Heart right ventricle (tissue), 16 donors: ENCODE data around the gene ERVH48-1. TPM values are rescaled to one million over a fixed set of nuclear protein-coding genes. Genes with fewer than 3 reads are reported as not detected.
"Not testable (repeated sequence)": the region's sequence is repeated elsewhere in the genome, so short reads cannot be mapped to it uniquely, and the experiment has no call there.

Source experiments
- ATAC-seq, 8 donors: fragments of 200-7000 bp; cut with Tn5 transposase; one replicate each; pipeline ENCODE4 v1.9.1; 2020; ENCODE audit warnings: mild to moderate bottlenecking in 8 of 8, moderate library complexity in 8 of 8, moderate number of reproducible peaks in 1 of 8
- DNase-seq, 2 donors: peaks; one replicate each; pipeline ENCODE4 v3.0.0-alpha.2; 2020
- H3K27ac ChIP-seq, 10 donors: fragments of 200-600 bp; sonication (generic) in 2 of 10; one replicate each; pipeline versions ENCODE4 v1.5.0 to v1.8.0; 2020 to 2022; ENCODE audit warnings: mild to moderate bottlenecking in 3 of 10
- H3K27me3 ChIP-seq, 7 donors: fragments of 200-600 bp; one replicate each; pipeline ENCODE4 v1.8.0; 2021 to 2022; ENCODE audit warnings: mild to moderate bottlenecking in 2 of 7
- H3K36me3 ChIP-seq, 9 donors: fragments of 200-600 bp; sonication (generic) in 1 of 9; one replicate each; pipeline versions ENCODE4 v1.5.0 to v1.8.0; 2020 to 2022; ENCODE audit warnings: mild to moderate bottlenecking in 2 of 9
- H3K4me1 ChIP-seq, 9 donors: fragments of 200-600 bp; sonication (generic) in 1 of 9; one replicate each; pipeline versions ENCODE4 v1.5.0 to v1.8.0; 2020 to 2022; ENCODE audit warnings: mild to moderate bottlenecking in 4 of 9
- H3K4me3 ChIP-seq, 10 donors: fragments of 200-600 bp; sonication (generic) in 2 of 10; one replicate each; pipeline versions ENCODE4 v1.5.0 to v1.8.0; 2020 to 2022; ENCODE audit warnings: mild to moderate bottlenecking in 7 of 10, moderate library complexity in 2 of 10
- H3K9me3 ChIP-seq, 11 donors: fragments of 200-600 bp in 10 of 11; sonication (generic) in 2 of 11; one replicate each; pipeline versions ENCODE4 v1.5.0 to v1.8.0; 2013 to 2022; ENCODE audit warnings: mild to moderate bottlenecking in 2 of 11, control low read depth in 1 of 11, moderate library complexity in 1 of 11
- CTCF ChIP-seq, 9 donors: fragments of 200-600 bp; sonication (generic) in 2 of 9; IDR thresholded peaks; one replicate each; pipeline versions ENCODE4 v1.5.0 to v1.8.0; 2021 to 2022; ENCODE audit warnings: antibody characterized with exemption in 9 of 9, mild to moderate bottlenecking in 5 of 9, moderate library complexity in 1 of 9
- WGBS, 2 donors: extraction: QIAGEN DNeasy Blood & Tissue Kit; methylation state at CpG; one replicate each; pipeline ENCODE4 v1.1.7; 2013; ENCODE audit warnings: inconsistent platforms in 1 of 2; 5-methylcytosine and 5-hydroxymethylcytosine counted together
- intact Hi-C, 10 donors: fragments of 100-400 bp; cut with DNase I; formaldehyde crosslinking; loops; one replicate each; pipeline versions ENCODE4 v1.11.1 to v1.14.2; 2022
- polyA plus RNA-seq, 2 donors: library from polyadenylated mRNA; stranded (reverse); fragments of 200-250 nt; gene quantifications; one replicate each; pipeline ENCODE4 v1.2.3, GENCODE V29; 2013
- total RNA-seq, 10 donors: library from RNA; stranded (reverse); fragmentation: NEBNext Ultra II Directional in 3 of 10; extraction: Animal tissue kit (Norgen Biotek cat#: 25700) in 3 of 10; gene quantifications; one replicate each; pipeline versions ENCODE4 v1.2.1 to v1.2.4, GENCODE V29; 2021 to 2023
- donor health status: Arrhythmogenic right ventricular cardiomyopathy.
- donor health status: ischemic (EF 13 %, LVEDD 7.1; RV severe dilation, severe dysfunction).
- donor health status: healthy with polysubstance abuse.
- donor health status: DM: no; HTN: yes; CAD: no.
- donor health status: DM: no; HTN: no; CAD: no.
- donor health status: ischemic (EF 25% LVEDD 6.9; RV normal size, moderate dysfunction).
- donor health status: ischemic (EF 25% LVEDD 5.7; RV mildly dilated, moderate dysfunction).
- donor health status: healthy.
- donor health status: DM: yes; HTN: yes; CAD: no.
- donor health status: Ischemic cardiomyopathy.
- donor health status: ischemic (EF 35%, LVEDD 5.7; RV mildly dilated, moderate dysfunction).
- donor health status: nonischemic (EF 11% LVEDD 7.7; RV severe dilation, severe dysfunction).
- donor health status: DM: yes; HTN: yes; CAD: no.
- donor health status: PGD.
- donor health status: ischemic (EF 29% LVEDD 5.4; RV normal size, mild dysfunction).
- donor health status: nonischemic (EF 23%, LVEDD 6.1; RV moderate dilation, normal function).

Gene ERVH48-1
- total and polyA plus RNA-seq, 12 donors: 0.03 to 0.09 TPM; not detected in 10

GRCh38 chr21:42913476-42913875 is 12.0 kb downstream of the ERVH48-1 start:
- Histone ChIP-seq H3K9me3 (no peaks in the 10 kb centered on the region), H3K27me3 (no peaks in the 10 kb centered on the region), H3K27ac (no peak overlapping the region), H3K4me3 (no peak overlapping the region), H3K4me1 (no peaks in the 10 kb centered on the region), H3K36me3 (peaks cover 0 to 56% (median 21%) of the 10 kb centered on the region in 9 donors)
- ATAC-seq (peak in 3 of 8 donors; percentile 7 to 32 (median 32)), DNase-seq (no peak)
- intact Hi-C loops: loop anchor here in 1 of 10 donors (10.0 kb wide), 1 partner anchor 731 kb away; no protein-coding TSS in a partner anchor
- WGBS, 2 donors: 72 to 89% methylated on average over 7 of the region's 7 CpGs
- TF ChIP-seq CTCF (IDR thresholded peaks at IDR 0.05): no peak

GRCh38 chr21:42911920-42912319 is 13.5 kb downstream of the ERVH48-1 start:
- not testable (repeated sequence) for ATAC-seq, H3K27ac ChIP-seq, H3K4me1 ChIP-seq, DNase-seq, H3K9me3 ChIP-seq, H3K4me3 ChIP-seq, H3K27me3 ChIP-seq
- intact Hi-C loops: loop anchor here in 1 of 10 donors (10.0 kb wide), 1 partner anchor 733 kb away; no protein-coding TSS in a partner anchor
- H3K36me3 ChIP-seq: peaks cover 0 to 72% (median 23%) of the 10 kb centered on the region in 9 donors
- 94 to 96% methylated on average over 6 of the region's 6 CpGs for WGBS, 2 donors

GRCh38 chr21:42908484-42908883 is 16.9 kb downstream of the ERVH48-1 start:
- H3K4me3 ChIP-seq, ATAC-seq, H3K4me1 ChIP-seq, H3K9me3 ChIP-seq, H3K27me3 ChIP-seq, H3K27ac ChIP-seq, DNase-seq: not testable (repeated sequence)
- WGBS, 2 donors: 88 to 90% methylated on average over 9 of the region's 9 CpGs
- intact Hi-C loops: loop anchor here in 1 of 10 donors (10.0 kb wide), 1 partner anchor 64 kb away; no protein-coding TSS in a partner anchor
- H3K36me3 ChIP-seq: peaks cover 0 to 98% (median 39%) of the 10 kb centered on the region in 9 donors

- Histone ChIP-seq H3K36me3 (peaks cover 0 to 100% (median 41%) of the 10 kb centered on the region in 9 donors), H3K27ac (no peak overlapping the region), H3K4me1 (peaks cover 0 to 5% (median 0%) of the 10 kb centered on the region in 9 donors), H3K27me3 (no peaks in the 10 kb centered on the region), H3K4me3 (no peak overlapping the region), H3K9me3 (no peaks in the 10 kb centered on the region)
- intact Hi-C loops: loop anchor here in 1 of 10 donors (10.0 kb wide), 1 partner anchor 61 kb away; no protein-coding TSS in a partner anchor
- WGBS, 2 donors: 96 to 98% methylated on average over 16 of the region's 16 CpGs
- no peak for TF ChIP-seq CTCF (IDR thresholded peaks at IDR 0.05)
- DNase-seq (no peak), ATAC-seq (no peak)
These were observed 19.2 kb downstream of the ERVH48-1 start for GRCh38 chr21:42906233-42906632.

- no peak for DNase-seq
- no peak for TF ChIP-seq CTCF (IDR thresholded peaks at IDR 0.05)
- Histone ChIP-seq H3K27ac (no peak overlapping the region), H3K4me3 (no peak overlapping the region), H3K9me3 (no peaks in the 10 kb centered on the region), H3K4me1 (peaks cover 0 to 16% (median 5%) of the 10 kb centered on the region in 9 donors), H3K27me3 (no peaks in the 10 kb centered on the region), H3K36me3 (peaks cover 0 to 100% (median 41%) of the 10 kb centered on the region in 9 donors)
- 93 to 97% methylated on average over 8 of the region's 8 CpGs for WGBS, 2 donors
- ATAC-seq: no peak
- intact Hi-C loops: loop anchor here in 1 of 10 donors (10.0 kb wide), 1 partner anchor 60 kb away; no protein-coding TSS in a partner anchor
These were observed 20.2 kb downstream of the ERVH48-1 start for GRCh38 chr21:42905195-42905594.
